ENCODE data around the gene RARB.

DNA sequence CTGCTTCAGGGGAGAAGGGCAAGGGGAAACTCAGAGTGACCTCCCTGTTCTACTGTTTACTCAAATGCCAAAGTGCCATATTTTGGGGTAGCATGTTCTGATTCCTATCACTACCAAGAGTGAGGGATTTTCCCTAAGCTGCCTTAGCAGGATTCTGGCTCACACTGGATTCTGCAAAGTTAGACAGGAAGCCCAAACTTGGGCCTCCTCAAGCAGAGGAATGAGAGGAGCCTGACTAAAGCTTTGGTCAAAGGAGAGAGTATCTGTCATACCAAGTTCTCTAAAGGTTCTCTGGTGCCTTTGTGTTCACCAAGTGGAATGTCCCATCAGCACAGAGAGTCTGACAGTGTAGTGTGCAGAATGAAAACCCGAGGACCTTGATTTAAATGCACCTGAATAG lies 8.8 kb upstream of the RARB start:
- TF ChIP-seq, protein P1, sequence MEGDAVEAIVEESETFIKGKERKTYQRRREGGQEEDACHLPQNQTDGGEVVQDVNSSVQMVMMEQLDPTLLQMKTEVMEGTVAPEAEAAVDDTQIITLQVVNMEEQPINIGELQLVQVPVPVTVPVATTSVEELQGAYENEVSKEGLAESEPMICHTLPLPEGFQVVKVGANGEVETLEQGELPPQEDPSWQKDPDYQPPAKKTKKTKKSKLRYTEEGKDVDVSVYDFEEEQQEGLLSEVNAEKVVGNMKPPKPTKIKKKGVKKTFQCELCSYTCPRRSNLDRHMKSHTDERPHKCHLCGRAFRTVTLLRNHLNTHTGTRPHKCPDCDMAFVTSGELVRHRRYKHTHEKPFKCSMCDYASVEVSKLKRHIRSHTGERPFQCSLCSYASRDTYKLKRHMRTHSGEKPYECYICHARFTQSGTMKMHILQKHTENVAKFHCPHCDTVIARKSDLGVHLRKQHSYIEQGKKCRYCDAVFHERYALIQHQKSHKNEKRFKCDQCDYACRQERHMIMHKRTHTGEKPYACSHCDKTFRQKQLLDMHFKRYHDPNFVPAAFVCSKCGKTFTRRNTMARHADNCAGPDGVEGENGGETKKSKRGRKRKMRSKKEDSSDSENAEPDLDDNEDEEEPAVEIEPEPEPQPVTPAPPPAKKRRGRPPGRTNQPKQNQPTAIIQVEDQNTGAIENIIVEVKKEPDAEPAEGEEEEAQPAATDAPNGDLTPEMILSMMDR (conservative IDR thresholded peaks at IDR 0.05; ENCODE audit: low read depth, low read length), result no peak
- no peak for TF ChIP-seq EZH2 (IDR thresholded peaks at IDR 0.05; ENCODE audit: low read length, unreplicated experiment)

All from PC-3 (cell line).